Thyroid gland (tissue), 4 donors: ENCODE measurements around the gene FCGR3A.

Experiments
- CTCF ChIP-seq, 6 experiments: fragments of 200-600 bp in 3 of 6; fragments of 450-650 bp in 3 of 6; sonication (generic) in 3 of 6; IDR thresholded peaks; one replicate each; pipeline ENCODE4 v1.5.1; 2016 to 2019; ENCODE audit warnings: antibody characterized with exemption in 6 of 6, mild to moderate bottlenecking in 2 of 6, inconsistent platforms in 1 of 6, moderate library complexity in 1 of 6
- POLR2A ChIP-seq, 2 donors: fragments of 450-650 bp; IDR thresholded peaks; one replicate each; pipeline ENCODE4 v1.6.1; 2017; ENCODE audit warnings: antibody characterized with exemption in 2 of 2, mild to moderate bottlenecking in 2 of 2, moderate library complexity in 1 of 2

- TF ChIP-seq CTCF (IDR thresholded peaks at IDR 0.05) (no peak), POLR2A (IDR thresholded peaks at IDR 0.05) (peak in 1 of 2 donors; percentile 33)
Measured at GRCh38 chr1:161499099-161500039, 50.2 kb downstream of the FCGR3A start.
